Fibroblast of the conjunctiva (primary cell): ENCODE results near the gene KTN1.

Source experiments
- DNase-seq: peaks from one replicate; pipeline ENCODE4 v3.0.0-alpha.2; 2010; ENCODE audit warnings: low read depth

The KTN1 gene, protein sequence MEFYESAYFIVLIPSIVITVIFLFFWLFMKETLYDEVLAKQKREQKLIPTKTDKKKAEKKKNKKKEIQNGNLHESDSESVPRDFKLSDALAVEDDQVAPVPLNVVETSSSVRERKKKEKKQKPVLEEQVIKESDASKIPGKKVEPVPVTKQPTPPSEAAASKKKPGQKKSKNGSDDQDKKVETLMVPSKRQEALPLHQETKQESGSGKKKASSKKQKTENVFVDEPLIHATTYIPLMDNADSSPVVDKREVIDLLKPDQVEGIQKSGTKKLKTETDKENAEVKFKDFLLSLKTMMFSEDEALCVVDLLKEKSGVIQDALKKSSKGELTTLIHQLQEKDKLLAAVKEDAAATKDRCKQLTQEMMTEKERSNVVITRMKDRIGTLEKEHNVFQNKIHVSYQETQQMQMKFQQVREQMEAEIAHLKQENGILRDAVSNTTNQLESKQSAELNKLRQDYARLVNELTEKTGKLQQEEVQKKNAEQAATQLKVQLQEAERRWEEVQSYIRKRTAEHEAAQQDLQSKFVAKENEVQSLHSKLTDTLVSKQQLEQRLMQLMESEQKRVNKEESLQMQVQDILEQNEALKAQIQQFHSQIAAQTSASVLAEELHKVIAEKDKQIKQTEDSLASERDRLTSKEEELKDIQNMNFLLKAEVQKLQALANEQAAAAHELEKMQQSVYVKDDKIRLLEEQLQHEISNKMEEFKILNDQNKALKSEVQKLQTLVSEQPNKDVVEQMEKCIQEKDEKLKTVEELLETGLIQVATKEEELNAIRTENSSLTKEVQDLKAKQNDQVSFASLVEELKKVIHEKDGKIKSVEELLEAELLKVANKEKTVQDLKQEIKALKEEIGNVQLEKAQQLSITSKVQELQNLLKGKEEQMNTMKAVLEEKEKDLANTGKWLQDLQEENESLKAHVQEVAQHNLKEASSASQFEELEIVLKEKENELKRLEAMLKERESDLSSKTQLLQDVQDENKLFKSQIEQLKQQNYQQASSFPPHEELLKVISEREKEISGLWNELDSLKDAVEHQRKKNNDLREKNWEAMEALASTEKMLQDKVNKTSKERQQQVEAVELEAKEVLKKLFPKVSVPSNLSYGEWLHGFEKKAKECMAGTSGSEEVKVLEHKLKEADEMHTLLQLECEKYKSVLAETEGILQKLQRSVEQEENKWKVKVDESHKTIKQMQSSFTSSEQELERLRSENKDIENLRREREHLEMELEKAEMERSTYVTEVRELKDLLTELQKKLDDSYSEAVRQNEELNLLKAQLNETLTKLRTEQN (N-terminal part only)

GRCh38 chr14:55579724-55580469, at the start of gene KTN1:
Gene KTN1, plus strand, starts transcription at chr14:55580207. Its CDS starts 31,842 bp downstream, at chr14:55612049.
- DNase-seq = peak; percentile 50

DNA sequence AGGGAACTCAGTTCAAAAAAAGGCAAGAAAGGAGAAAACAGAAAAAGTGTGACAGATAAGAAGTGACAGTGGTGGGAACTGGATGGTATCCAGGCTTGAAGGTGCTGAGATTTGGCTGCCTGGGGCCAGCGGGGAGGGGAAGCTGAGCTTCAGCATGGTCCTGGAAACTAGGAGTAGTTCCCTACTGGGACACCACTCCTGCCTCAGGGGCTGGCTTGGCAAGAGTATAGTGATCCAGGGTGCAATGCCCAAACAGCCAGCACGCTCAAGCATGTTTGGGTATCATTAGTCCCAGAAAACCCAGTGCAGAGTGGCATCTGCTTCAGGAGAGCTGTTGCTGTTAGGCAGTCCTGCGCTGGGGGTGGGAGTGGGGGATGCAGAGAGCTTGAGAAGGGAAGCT, 49.5 kb upstream of the KTN1 start:
- no peak for DNase-seq

DNA sequence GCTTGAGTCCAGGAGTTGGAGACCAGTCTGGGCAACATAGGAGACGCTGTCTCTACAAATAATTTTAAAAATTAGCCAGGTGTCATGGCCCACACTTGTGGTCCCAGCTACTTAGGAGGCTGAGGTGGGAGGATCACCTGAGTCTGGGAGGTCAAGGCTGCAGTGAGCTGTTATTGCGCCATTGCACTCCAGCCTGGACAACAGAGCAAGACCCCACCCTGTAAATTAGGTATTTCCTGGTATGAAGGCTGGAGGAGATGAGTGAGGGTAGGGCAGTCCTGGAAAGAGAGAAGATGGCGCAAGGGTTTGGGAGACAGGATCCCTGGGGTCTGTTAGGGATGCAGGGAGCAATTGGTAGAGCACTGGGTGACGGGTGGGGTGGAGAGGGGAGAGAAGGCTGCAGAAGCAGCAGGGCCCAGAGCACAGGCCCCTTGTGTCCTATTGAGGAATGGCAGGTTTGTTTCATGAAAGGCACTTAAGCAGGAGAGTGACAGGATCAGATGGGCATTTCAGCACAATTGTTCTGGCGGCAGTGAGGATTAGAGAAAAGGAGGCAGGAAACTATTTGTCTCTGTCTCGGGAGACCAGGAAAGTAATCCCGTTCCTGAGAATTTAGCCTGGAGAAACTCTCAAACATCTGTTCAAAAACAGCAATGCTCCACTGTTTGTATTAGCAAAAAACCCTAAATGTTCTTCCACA, 47.2 kb upstream of the KTN1 start:
- DNase-seq = no peak

GRCh38 chr14:55533960-55534359, 46.0 kb upstream of the KTN1 start:
- DNase-seq = no peak

DNA sequence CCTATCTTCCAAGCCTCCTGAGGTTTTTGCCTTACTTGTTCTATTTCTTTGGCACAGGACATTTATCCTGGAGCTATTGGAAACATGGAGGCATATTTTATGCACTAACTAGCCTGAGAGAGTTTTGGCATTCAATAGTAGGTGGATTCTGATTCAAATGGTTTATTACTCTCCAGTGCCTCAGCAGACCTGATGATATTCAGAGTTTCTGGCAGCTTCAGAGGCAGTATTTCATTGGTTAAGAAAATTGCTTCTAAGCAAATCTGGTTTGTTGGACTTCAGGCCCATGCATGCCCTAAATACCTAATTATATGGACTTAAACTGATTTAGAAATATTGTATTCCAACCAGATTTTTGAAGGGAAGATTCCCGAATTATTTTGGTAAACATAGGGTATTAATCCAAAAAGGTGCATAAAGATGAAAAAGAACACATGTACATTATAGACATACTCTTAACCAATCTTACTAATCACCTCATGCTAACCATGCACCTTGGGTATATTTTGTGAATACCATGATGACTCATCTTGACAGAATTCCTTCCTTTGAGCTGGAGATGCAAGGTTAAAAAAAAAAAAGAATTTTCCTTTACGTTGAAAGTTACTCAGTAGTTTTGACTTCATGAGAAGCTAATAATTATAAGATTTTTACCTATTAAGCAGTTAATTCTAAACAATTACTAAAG, 44.3 kb upstream of the KTN1 start:
- DNase-seq = no peak

DNA sequence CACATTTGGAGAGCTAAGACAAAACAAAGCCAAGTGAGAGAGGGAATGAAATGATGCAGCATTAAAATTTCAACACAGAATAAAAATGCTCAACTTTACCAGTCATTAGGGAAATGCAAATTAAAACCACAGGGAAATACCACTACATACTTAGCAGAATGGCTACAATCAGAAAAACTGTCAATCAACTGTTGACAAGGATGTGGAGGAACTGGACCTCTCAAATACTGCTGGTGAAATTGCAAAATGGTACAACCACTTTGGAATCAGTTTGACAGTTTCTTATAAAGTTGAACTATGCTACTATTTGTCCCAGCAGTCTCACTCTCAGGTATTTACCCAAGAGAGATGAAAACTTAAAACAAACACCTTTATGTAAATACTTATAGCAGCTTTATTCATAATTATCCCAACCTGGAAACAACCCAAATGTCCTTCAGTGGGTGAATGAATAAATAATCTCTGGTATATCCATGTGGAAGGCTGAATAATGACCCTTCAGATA, 43.8 kb upstream of the KTN1 start:
- no peak for DNase-seq

GRCh38 chr14:55537782-55538181, 42.2 kb upstream of the KTN1 start:
- DNase-seq = no peak

GRCh38 chr14:55539975-55540374, 40.0 kb upstream of the KTN1 start:
- DNase-seq = no peak

DNA sequence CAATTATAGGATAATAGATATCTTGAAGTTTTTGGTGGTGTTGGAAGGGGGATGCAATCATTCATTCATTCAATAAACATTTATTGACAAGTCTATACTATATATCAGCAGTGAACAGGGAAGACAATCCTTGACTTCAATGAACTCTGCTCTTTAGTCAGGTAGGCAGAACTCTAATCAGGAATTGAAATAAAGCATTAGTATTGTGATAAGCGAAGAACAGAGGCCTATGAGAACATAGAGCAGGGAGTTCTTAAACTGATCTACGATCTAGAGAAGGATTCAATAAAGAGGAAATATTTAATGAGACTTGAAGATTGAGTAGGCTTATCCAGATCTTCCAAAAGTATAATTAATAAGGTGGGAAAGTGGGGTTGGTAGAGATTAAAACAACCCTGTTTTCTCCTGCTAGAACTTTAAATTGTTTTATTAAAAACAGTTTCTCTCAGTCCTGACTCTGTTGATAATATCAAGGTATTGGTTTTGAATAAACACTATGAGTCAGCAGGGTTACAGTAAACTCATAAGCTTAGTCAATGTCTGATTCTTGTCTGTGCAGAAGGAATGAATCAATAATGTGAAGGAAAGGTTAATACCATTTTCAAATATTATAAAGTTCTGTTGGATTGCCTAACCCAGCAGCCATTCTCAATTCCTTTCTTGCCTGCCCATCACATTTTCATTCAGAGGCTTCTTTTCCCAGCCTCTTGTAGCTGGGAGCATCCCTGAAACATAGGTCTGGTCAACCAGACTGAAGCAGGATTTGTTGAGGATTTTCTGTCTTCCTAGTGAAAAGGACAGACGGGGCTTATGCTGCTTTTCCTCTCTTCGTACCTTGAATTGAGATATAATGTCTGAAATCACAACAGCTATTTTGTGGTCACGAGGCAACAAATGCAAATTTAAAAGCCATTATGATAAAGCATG, 38.9 kb upstream of the KTN1 start:
- DNase-seq = no peak

DNA sequence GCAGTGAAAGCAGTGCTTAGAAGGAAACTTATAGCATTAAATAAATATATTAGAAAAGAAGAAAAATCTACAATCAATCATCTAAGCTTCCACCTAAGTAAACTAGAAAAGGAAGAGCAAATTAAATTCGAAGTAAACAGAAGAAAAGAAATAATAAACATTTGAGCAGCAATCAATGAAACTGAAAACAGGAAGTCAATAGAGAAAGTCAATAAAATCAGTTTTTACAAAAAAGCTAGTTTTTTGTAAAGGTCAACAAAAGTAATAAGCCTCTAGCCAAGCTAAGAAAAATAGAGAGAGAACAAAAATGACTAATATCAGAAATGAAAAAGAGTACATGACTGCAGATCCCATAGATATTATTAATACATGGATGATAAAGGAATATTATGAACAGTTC, 34.2 kb upstream of the KTN1 start:
- DNase-seq = no peak

- no peak for DNase-seq
Observed at GRCh38 chr14:55546212-55546874, 33.7 kb upstream of the KTN1 start.

DNA sequence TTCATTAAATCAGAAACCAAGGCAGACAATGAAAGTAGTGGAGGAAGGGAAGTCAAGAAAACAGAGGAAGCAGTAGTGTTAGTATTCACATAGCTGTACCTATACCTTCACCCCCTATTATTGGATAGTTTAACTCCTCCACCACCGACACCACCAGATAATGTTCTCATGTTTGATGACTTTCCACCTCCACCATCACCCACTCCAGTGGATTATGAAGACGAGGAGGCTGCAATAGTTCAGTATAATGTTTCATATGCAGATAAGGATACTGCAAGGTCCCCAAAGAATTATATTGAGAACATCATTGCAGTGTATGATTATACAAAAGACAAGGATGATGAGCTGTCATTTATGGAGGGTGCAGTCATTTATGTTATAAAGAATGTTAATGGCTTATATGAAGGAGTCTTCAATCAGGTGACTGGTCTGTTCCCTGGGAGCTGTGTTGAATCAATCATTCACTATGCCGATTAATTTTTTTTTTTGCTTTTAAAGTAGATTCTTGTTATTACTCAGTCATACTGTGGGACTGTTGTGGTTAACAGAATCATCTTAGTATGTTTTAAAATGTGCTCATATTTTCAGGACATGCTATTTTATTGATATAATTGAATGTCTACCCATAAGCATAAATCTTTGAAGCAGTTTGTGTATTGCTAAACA, 32.2 kb upstream of the KTN1 start:
- DNase-seq = no peak

DNA sequence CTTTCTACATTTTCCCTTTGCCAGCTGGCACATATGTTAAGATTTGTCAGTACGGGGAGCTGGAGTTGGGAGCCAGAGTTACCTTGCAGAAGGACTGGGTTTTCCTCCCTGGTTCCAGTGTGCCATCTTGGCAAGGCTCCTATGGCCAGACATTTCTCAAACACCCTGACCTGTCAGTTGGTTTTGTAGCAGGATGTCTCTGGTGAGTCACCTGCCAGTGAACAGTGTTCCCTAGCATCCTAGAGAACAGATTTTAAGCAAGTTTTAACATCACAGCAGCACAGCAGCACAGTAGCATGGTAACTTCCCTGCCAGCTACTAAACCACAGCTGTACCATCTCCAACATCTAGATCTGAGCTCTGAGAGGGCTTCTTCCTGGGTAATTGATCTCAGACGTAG, 26.2 kb upstream of the KTN1 start:
- no peak for DNase-seq

GRCh38 chr14:55556929-55557623, 22.9 kb upstream of the KTN1 start:
- peak; percentile 81 for DNase-seq

GRCh38 chr14:55562135-55562534, 17.9 kb upstream of the KTN1 start:
- no peak for DNase-seq

- DNase-seq = no peak
Observed at GRCh38 chr14:55568618-55569017, 11.4 kb upstream of the KTN1 start.
